Effector CD4-positive, alpha-beta T cell (primary cell): Measurements from ENCODE around the gene DEFB113.

ENCODE experiments used
- DNase-seq: peaks from one replicate; pipeline ENCODE4 v3.0.0-alpha.2; 2020

Gene DEFB113

GRCh38 chr6:49934770-49935169 is 34.7 kb downstream of the DEFB113 start:
- no peak for DNase-seq

GRCh38 chr6:49933526-49933925 is 35.9 kb downstream of the DEFB113 start:
- DNase-seq = no peak

GRCh38 chr6:49929340-49929739 is 40.1 kb downstream of the DEFB113 start:
- no peak for DNase-seq

GRCh38 chr6:49923826-49924225 is 45.6 kb downstream of the DEFB113 start:
- DNase-seq = no peak

GRCh38 chr6:49919935-49920644 is 49.3 kb downstream of the DEFB113 start:
- no peak for DNase-seq

GRCh38 chr6:49919261-49919660 is 50.2 kb downstream of the DEFB113 start:
- no peak for DNase-seq

GRCh38 chr6:49918787-49919186 is 50.6 kb downstream of the DEFB113 start:
- no peak for DNase-seq
